Measurements from ENCODE around the gene ST3GAL2.

The ST3GAL2 gene

GRCh38 chr16:70480127-70481105 is 41.5 kb upstream of the ST3GAL2 start:
- H3K4me3 ChIP-seq (ENCODE audit: low read depth, low read length): no peak overlapping the region
- DNase-seq (ENCODE audit: low read depth): no peak
- TF ChIP-seq MAX (IDR thresholded peaks at IDR 0.05; ENCODE audit: low read depth, low read length): no peak
- no peak for TF ChIP-seq CTCF (IDR thresholded peaks at IDR 0.05; ENCODE audit: low read depth, low read length)
- no peak for TF ChIP-seq POLR2A (IDR thresholded peaks at IDR 0.05; ENCODE audit: extremely low read depth, insufficient read length)
- no peak for TF ChIP-seq MYC (IDR thresholded peaks at IDR 0.05; ENCODE audit: low read depth, low read length)

- no peak for DNase-seq (ENCODE audit: low read depth)
- TF ChIP-seq MYC (IDR thresholded peaks at IDR 0.05; ENCODE audit: low read depth, low read length) (no peak), POLR2A (IDR thresholded peaks at IDR 0.05; ENCODE audit: extremely low read depth, insufficient read length) (no peak), CTCF (IDR thresholded peaks at IDR 0.05; ENCODE audit: low read depth, low read length) (no peak), MAX (IDR thresholded peaks at IDR 0.05; ENCODE audit: low read depth, low read length) (no peak)
- no peak overlapping the region for H3K4me3 ChIP-seq (ENCODE audit: low read depth, low read length)
These were observed 40.0 kb upstream of the ST3GAL2 start for GRCh38 chr16:70478912-70479341.

- TF ChIP-seq MYC (IDR thresholded peaks at IDR 0.05; ENCODE audit: low read depth, low read length) (no peak), POLR2A (IDR thresholded peaks at IDR 0.05; ENCODE audit: extremely low read depth, insufficient read length) (no peak), MAX (IDR thresholded peaks at IDR 0.05; ENCODE audit: low read depth, low read length) (no peak), CTCF (IDR thresholded peaks at IDR 0.05; ENCODE audit: low read depth, low read length) (no peak)
- no peak overlapping the region for H3K4me3 ChIP-seq (ENCODE audit: low read depth, low read length)
- DNase-seq (ENCODE audit: low read depth): no peak
These were observed 39.3 kb upstream of the ST3GAL2 start for GRCh38 chr16:70478169-70478568.

GRCh38 chr16:70476272-70477020 is 37.5 kb upstream of the ST3GAL2 start:
- TF ChIP-seq CTCF (IDR thresholded peaks at IDR 0.05; ENCODE audit: low read depth, low read length) (no peak), MAX (IDR thresholded peaks at IDR 0.05; ENCODE audit: low read depth, low read length) (peak; percentile 24; the same call in 1 of the 2 replicates)
- peak; percentile 61 for DNase-seq (ENCODE audit: low read depth)

GRCh38 chr16:70475054-70475871 is 36.4 kb upstream of the ST3GAL2 start:
- no peak overlapping the region for H3K4me3 ChIP-seq (ENCODE audit: low read depth, low read length)
- no peak for TF ChIP-seq MYC (IDR thresholded peaks at IDR 0.05; ENCODE audit: low read depth, low read length)
- TF ChIP-seq POLR2A (IDR thresholded peaks at IDR 0.05; ENCODE audit: extremely low read depth, insufficient read length): no peak
- no peak for TF ChIP-seq CTCF (IDR thresholded peaks at IDR 0.05; ENCODE audit: low read depth, low read length)
- no peak for TF ChIP-seq MAX (IDR thresholded peaks at IDR 0.05; ENCODE audit: low read depth, low read length)
- no peak for DNase-seq (ENCODE audit: low read depth)

More at GRCh38 chr16:70476272-70477020, 37.5 kb upstream of the ST3GAL2 start:
- no peak overlapping the region for H3K4me3 ChIP-seq (ENCODE audit: low read depth, low read length)

Measured in NB4 (cell line).